ENCODE data around the gene KPNB1. TPM values are rescaled to one million over a fixed set of nuclear protein-coding genes. Genes with fewer than 3 reads are reported as not detected.

The KPNB1 gene
- total and polyA plus RNA-seq, 2 of the 4 experiments (the other 2 are of a cell fraction): 206 to 1,082 TPM

DNA sequence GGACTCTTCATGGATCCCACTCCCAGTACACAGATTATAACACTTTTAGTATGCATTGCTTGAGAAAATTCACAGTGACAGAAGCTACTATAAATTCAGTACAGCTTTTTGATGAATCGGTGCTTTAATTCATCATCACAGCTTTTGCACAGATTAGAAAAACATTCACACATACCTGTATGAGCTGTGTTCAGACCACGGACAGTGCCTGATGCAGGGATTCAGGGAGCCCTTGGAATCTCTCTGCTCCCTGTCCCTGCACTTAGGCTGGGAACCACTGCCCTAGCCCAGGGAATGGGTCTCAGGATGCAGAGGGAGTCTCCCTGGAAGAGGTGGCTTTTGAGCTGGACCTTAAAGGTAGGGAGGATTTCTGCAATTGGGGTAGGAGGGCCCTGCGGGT, 58.2 kb downstream of the KPNB1 start:
- in situ Hi-C loops (cut with MboI; ENCODE audit: low sequenced_read_pairs): no loop called here

More for the DNA sequence above, 58.2 kb downstream of the KPNB1 start:
- Histone ChIP-seq H3K27me3 (ENCODE audit: control insufficient read depth, insufficient read depth, low read length) (peaks cover 10% of the 10 kb centered on the region), H2BK5ac (ENCODE audit: low read depth, low read length, poor library complexity, severe bottlenecking) (no peak overlapping the region), H3K9me1 (ENCODE audit: insufficient read depth, low read length) (peaks cover 3% of the 10 kb centered on the region; the same call in 1 of the 2 replicates), H3K9me3 (ENCODE audit: control insufficient read depth, insufficient read depth, low read length) (no peaks in the 10 kb centered on the region), H3K36me3 (ENCODE audit: control insufficient read depth, insufficient read depth, low read length) (peaks cover 15% of the 10 kb centered on the region; the same call in 1 of the 2 replicates), H3K4me2 (ENCODE audit: low read depth, low read length) (no peak overlapping the region), H2BK15ac (ENCODE audit: low read depth, low read length) (no peak overlapping the region), H2BK120ac (ENCODE audit: low read depth, low read length) (no peak overlapping the region), H4K91ac (ENCODE audit: insufficient read depth, low read depth, low read length) (no peak overlapping the region), H3K4me1 (ENCODE audit: control insufficient read depth, insufficient read depth, low read length) (0 out of 2 replicates have a peak, but pooled peaks cover 1% of the 10 kb centered on the region), H2AFZ (replicated peaks; ENCODE audit: low read length, poor library complexity) (no peak overlapping the region), H3K23ac (ENCODE audit: low read depth, low read length) (no peak overlapping the region), H3K4ac (ENCODE audit: low read depth, low read length) (no peak overlapping the region), H4K8ac (ENCODE audit: low read depth in 2 of 2, low read length in 2 of 2) (no peak overlapping the region), H2AK5ac (ENCODE audit: low read depth, low read length) (no peak overlapping the region), H2AK9ac (replicated peaks; ENCODE audit: low read depth, low read length, poor library complexity) (no peak overlapping the region), H3K9ac (ENCODE audit: low read depth, low read length) (no peak overlapping the region), H4K5ac (ENCODE audit: low read depth, low read length) (no peak overlapping the region), H3K56ac (ENCODE audit: extremely low read depth, insufficient read depth, low read length) (no peak overlapping the region), H2BK20ac (ENCODE audit: low read depth, low read length) (no peak overlapping the region), H3K18ac (ENCODE audit: low read depth, low read length) (no peak overlapping the region), H4K20me1 (ENCODE audit: insufficient read depth, low read length) (peaks cover 10% of the 10 kb centered on the region), H3K14ac (replicated peaks; ENCODE audit: low read depth, low read length) (no peak overlapping the region), H3K4me3 (ENCODE audit: insufficient read depth, low read depth, low read length) (no peak overlapping the region), H3K27ac (ENCODE audit: insufficient read depth, low read length) (no peak overlapping the region), H3K79me1 (ENCODE audit: low read depth in 1 of 2, low read length in 2 of 2) (no peaks in the 10 kb centered on the region)
- 100% methylated on average over 1 of the region's 3 CpGs; no CpG with 5 or more reads in 1 of the 2 experiments for WGBS, 2 experiments (ENCODE audit: extremely low coverage in 2 of 2, insufficient read length in 1 of 2)
- TF ChIP-seq, protein P1, sequence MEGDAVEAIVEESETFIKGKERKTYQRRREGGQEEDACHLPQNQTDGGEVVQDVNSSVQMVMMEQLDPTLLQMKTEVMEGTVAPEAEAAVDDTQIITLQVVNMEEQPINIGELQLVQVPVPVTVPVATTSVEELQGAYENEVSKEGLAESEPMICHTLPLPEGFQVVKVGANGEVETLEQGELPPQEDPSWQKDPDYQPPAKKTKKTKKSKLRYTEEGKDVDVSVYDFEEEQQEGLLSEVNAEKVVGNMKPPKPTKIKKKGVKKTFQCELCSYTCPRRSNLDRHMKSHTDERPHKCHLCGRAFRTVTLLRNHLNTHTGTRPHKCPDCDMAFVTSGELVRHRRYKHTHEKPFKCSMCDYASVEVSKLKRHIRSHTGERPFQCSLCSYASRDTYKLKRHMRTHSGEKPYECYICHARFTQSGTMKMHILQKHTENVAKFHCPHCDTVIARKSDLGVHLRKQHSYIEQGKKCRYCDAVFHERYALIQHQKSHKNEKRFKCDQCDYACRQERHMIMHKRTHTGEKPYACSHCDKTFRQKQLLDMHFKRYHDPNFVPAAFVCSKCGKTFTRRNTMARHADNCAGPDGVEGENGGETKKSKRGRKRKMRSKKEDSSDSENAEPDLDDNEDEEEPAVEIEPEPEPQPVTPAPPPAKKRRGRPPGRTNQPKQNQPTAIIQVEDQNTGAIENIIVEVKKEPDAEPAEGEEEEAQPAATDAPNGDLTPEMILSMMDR (conservative IDR thresholded peaks at IDR 0.05; ENCODE audit: low read depth, low read length): no peak
- TF ChIP-seq RFX5 (IDR thresholded peaks at IDR 0.05; ENCODE audit: low read depth, low read length) (no peak), CHD1 (IDR thresholded peaks at IDR 0.05; ENCODE audit: low read depth, low read length) (no peak), MAZ (IDR thresholded peaks at IDR 0.05; ENCODE audit: borderline replicate concordance, low read depth, low read length) (no peak), RCOR1 (IDR thresholded peaks at IDR 0.05; ENCODE audit: insufficient replicate concordance, low read length) (no peak), POLR2A (IDR thresholded peaks at IDR 0.05; ENCODE audit: low read depth, low read length) (no peak), FOS (IDR thresholded peaks at IDR 0.05; ENCODE audit: low read depth, low read length) (no peak), RAD21 (IDR thresholded peaks at IDR 0.05; ENCODE audit: low read length) (no peak), BHLHE40 (IDR thresholded peaks at IDR 0.05; ENCODE audit: low read depth, low read length) (no peak), CEBPB (IDR thresholded peaks at IDR 0.05; ENCODE audit: low read depth, low read length) (no peak), MAFK (IDR thresholded peaks at IDR 0.05; ENCODE audit: low read depth, low read length) (no peak)
- TF ChIP-seq, protein P2, sequence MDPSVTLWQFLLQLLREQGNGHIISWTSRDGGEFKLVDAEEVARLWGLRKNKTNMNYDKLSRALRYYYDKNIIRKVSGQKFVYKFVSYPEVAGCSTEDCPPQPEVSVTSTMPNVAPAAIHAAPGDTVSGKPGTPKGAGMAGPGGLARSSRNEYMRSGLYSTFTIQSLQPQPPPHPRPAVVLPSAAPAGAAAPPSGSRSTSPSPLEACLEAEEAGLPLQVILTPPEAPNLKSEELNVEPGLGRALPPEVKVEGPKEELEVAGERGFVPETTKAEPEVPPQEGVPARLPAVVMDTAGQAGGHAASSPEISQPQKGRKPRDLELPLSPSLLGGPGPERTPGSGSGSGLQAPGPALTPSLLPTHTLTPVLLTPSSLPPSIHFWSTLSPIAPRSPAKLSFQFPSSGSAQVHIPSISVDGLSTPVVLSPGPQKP (IDR thresholded peaks at IDR 0.05; ENCODE audit: borderline replicate concordance, low read depth, low read length): no peak
- TF ChIP-seq, protein P3, sequence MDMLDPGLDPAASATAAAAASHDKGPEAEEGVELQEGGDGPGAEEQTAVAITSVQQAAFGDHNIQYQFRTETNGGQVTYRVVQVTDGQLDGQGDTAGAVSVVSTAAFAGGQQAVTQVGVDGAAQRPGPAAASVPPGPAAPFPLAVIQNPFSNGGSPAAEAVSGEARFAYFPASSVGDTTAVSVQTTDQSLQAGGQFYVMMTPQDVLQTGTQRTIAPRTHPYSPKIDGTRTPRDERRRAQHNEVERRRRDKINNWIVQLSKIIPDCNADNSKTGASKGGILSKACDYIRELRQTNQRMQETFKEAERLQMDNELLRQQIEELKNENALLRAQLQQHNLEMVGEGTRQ (IDR thresholded peaks at IDR 0.05; ENCODE audit: low read depth, low read length): no peak
- no peak for DNase-seq
- no TSS peak for BruUV-seq (replicated peaks)
- CTCF ChIA-PET: interaction anchor here (1.0 kb wide), 1 partner anchor 9 kb away, joined by 3 read pairs; no protein-coding TSS in a partner anchor
- intact Hi-C loops (cut with micrococcal nuclease) (no loop called here), dilution Hi-C loops (cut with HindIII; ENCODE audit: low sequenced_read_pairs, unreplicated experiment) (no loop called here)
- ATAC-seq (ENCODE audit: low read depth): no peak
- POLR2A ChIA-PET (ENCODE audit: unreplicated experiment): no interaction called here

All from IMR-90 (cell line).